RKO (cell line): ENCODE measurements around the gene AMPD1.

Experiments
- DNase-seq: peaks from one replicate; pipeline ENCODE4 v3.0.0-alpha.2; 2016; ENCODE audit warnings: low spot score

The AMPD1 gene

DNA sequence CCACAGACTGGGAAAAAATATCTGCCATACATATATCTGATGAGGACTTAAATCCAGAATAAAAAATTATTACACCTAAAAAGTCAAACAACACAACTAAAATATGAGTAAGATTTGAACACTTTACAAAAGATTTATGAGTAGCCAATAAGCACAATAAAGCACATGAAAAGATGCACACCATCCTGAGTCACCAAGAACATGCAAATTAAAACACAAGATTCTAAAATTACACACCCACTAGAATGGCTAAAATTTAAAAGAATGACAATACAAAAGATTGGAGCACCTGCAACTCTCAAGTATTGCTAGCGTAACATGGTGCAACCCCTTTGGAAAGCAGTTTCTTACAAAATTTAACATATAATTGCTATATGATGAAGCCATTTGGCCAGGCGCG, 56.4 kb downstream of the AMPD1 start:
- DNase-seq: no peak

DNA sequence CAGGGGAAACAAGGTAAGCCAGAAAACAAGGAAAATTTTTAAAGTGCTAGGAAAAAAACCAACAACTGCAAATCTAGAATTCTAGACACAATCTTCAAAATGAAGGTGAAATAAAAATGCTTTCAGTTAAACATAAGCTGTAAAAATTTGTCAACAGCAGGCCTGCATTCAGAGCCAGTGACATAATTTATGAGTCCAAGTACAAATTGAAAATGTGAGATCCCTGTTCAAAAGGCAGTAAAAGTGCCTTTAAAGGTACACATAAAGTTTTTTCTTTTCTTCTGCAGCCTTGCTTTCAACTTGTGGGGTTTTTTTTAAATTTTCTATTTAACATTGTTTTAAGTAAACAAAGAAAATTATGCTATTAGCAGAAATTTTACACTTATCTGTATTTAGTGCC, 62.9 kb downstream of the AMPD1 start:
- no peak for DNase-seq

GRCh38 chr1:114627107-114627506, 68.2 kb downstream of the AMPD1 start:
- DNase-seq: no peak

GRCh38 chr1:114623364-114623763, 72.0 kb downstream of the AMPD1 start:
- DNase-seq: no peak
